Spinal cord (tissue), 10 donors: ENCODE results near the gene HOXD8. TPM values are rescaled to one million over a fixed set of nuclear protein-coding genes. Genes with fewer than 3 reads are reported as not detected.

Experiments used
- DNase-seq, 6 donors: peaks; one replicate each; pipeline versions ENCODE4 v3.0.0 to v3.0.0-alpha.2; 2013 to 2015; ENCODE audit warnings: low spot score in 6 of 6, low read depth in 4 of 6
- H3K27ac ChIP-seq: one replicate; pipeline ENCODE4 v1.5.1; 2013; ENCODE audit warnings: low read depth, low read length, control low read depth
- H3K27me3 ChIP-seq: one replicate; pipeline ENCODE4 v1.6.1; 2013; ENCODE audit warnings: low read length; ENCODE audit not compliant: control insufficient read depth, insufficient read depth
- H3K36me3 ChIP-seq: one replicate; pipeline ENCODE4 v1.6.1; 2013; ENCODE audit warnings: low read length; ENCODE audit not compliant: control insufficient read depth, insufficient read depth
- H3K4me1 ChIP-seq: one replicate; pipeline ENCODE4 v1.6.1; 2013; ENCODE audit warnings: low read length; ENCODE audit not compliant: control insufficient read depth, insufficient read depth
- H3K4me3 ChIP-seq: one replicate; pipeline ENCODE4 v1.5.1; 2013; ENCODE audit warnings: low read depth, low read length, control low read depth
- H3K9me3 ChIP-seq: one replicate; pipeline ENCODE4 v1.6.1; 2013; ENCODE audit warnings: low read length; ENCODE audit not compliant: control insufficient read depth, insufficient read depth
- WGBS: methylation state at CpG from one replicate; pipeline ENCODE4 v1.1.5; 2013; ENCODE audit warnings: missing lambda C conversion rate; ENCODE audit not compliant: insufficient coverage; 5-methylcytosine and 5-hydroxymethylcytosine counted together
- polyA plus RNA-seq, 2 donors: library from polyadenylated mRNA; unstranded; fragments of 120-200 nt; gene quantifications; one replicate each; pipeline ENCODE4 v1.2.1, GENCODE V29; 2013; ENCODE audit not compliant: insufficient read length in 2 of 2
- total RNA-seq, 2 donors: library from RNA; depleted of rRNA in 1 of 2; stranded (reverse); fragments of 120-200 nt in 1 of 2; fragments of >200 nt in 1 of 2; gene quantifications; one replicate each; pipeline versions ENCODE4 v1.2.3 to v1.2.4, GENCODE V29; 2013 to 2014
- donor health status: healthy.

HOXD8 gene
- total and polyA plus RNA-seq, 4 donors = 10.5 to 42.7 (median 21.4) TPM

DNA sequence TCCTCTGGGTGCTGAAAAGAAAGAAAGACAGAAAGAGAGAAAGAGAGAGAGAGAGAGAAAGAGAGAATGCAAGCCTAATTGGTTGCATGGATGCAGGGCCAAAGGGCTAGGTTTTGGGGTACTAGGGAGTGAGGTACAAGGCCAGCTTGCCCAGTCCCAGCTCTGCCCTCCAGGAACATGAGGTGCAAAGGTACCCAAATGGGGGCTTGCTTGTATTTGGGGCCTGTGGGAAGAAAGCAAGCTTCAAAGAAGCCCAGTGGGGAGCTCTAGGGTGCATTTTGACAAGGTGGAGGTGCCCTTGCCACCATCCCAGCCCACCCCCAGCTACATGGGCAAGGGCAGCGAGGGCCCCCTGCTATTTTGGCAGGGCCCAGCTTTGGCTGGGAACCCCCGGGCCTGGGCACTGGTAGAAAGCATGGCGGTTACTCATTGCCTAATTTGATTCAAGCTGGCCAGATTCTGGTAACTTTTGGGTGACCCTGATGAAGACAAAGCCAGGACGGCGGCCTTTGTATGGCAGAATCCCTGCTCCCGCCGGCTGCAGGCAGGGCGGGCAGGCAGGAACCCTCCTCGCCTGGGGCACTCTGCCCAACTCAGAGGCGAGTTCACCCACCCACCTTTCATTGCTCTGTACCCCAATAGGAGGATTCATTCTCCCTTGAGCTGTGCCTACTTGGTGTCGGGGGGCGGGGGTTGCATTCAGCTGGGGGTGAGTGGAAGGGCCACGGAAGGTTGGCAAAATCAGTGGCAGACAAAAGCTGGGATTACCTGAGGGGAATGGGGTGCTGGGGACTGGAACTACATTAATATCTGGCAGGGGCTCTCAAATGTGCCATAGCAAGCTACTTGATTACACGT, 21.3 kb downstream of the HOXD8 start:
- peak in 1 of 6 donors; percentile 68 for DNase-seq
- H3K27me3 ChIP-seq = peaks cover 2% of the 10 kb centered on the region
- H3K4me1 ChIP-seq = peaks cover 59% of the 10 kb centered on the region
- H3K27ac ChIP-seq = peak overlapping the region; percentile 9
- H3K36me3 ChIP-seq = peaks cover 53% of the 10 kb centered on the region
- WGBS = 15% methylated on average over 11 of the region's 14 CpGs
- no peak overlapping the region for H3K4me3 ChIP-seq
- H3K9me3 ChIP-seq = no peaks in the 10 kb centered on the region

DNA sequence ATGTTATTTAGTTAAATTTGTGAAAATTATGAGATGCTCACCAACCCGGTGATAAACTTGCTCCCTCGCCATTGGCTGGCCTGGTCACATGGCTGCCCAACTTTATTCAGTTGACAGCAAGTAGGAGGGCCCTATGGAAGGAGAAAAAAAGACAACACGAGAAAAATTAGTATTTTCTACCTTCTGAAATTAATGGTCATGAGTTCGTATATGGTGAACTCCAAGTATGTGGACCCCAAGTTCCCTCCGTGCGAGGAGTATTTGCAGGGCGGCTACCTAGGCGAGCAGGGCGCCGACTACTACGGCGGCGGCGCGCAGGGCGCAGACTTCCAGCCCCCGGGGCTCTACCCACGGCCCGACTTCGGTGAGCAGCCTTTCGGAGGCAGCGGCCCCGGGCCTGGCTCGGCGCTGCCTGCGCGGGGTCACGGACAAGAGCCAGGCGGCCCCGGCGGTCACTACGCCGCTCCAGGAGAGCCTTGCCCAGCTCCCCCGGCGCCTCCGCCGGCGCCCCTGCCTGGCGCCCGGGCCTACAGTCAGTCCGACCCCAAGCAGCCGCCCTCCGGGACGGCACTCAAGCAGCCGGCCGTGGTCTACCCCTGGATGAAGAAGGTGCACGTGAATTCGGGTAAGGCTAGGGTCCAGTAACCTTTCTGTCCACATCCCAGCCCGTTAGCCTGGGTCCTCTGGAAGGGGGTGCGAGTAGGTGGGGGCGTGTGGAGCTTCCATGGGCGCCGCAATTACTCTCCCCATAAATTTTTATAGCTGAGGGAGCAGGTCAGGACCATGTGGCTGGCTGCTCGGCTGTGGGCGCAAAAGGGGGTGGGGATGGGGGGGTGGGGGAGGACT, 22.2 kb downstream of the HOXD8 start, which contains the start of gene HOXD4:
Gene HOXD4 (plus strand): TSS at position 109 of the 846 bp plus-strand sequence. CDS start 84 bp downstream, at position 193.
- peak in 2 of 6 donors; percentile 10 to 89 for DNase-seq
- 25% methylated on average over 46 of the region's 55 CpGs for WGBS
- peak within 1 kb of the TSS; percentile 17 for H3K4me3 ChIP-seq
- H3K36me3 ChIP-seq = peaks cover 57% of the 10 kb centered on the region
- H3K27ac ChIP-seq = peak within 1 kb of the TSS; percentile 33
- peaks cover 8% of the 10 kb centered on the region for H3K27me3 ChIP-seq
- peaks cover 62% of the 10 kb centered on the region for H3K4me1 ChIP-seq
- no peaks in the 10 kb centered on the region for H3K9me3 ChIP-seq

DNA sequence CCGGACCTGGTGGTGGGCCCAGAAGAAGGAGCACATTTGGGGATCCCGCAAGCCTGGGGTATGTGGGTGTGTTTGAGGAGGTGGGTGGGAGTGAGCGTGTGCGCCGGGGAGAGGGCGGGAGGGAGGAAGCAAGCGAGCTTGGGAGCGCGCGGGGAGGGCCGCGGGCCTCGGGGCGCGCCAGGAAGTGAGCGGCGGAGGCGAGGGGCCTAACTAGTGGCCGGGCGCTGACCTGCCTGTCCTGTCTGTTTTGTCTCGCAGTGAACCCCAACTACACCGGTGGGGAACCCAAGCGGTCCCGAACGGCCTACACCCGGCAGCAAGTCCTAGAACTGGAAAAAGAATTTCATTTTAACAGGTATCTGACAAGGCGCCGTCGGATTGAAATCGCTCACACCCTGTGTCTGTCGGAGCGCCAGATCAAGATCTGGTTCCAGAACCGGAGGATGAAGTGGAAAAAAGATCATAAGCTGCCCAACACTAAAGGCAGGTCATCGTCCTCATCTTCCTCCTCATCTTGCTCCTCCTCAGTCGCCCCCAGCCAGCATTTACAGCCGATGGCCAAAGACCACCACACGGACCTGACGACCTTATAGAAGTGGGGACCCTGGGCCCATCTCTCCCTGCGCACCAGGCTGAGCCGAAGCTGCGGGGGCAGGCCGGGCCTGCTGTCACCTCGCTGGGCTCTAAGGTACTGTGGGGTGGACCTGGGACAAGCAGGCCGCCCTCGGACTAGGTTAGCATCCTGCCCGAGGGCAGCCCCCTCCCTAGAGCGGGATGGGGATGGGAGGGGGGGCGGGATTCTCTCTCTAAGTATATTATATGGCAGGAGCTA, 23.1 kb downstream of the HOXD8 start:
- peaks cover 56% of the 10 kb centered on the region for H3K36me3 ChIP-seq
- H3K4me3 ChIP-seq = peak overlapping the region; percentile 16
- H3K27ac ChIP-seq = peak overlapping the region; percentile 22
- DNase-seq = peak in 1 of 6 donors; percentile 53
- peaks cover 62% of the 10 kb centered on the region for H3K4me1 ChIP-seq
- H3K27me3 ChIP-seq = peaks cover 9% of the 10 kb centered on the region
- H3K9me3 ChIP-seq = no peaks in the 10 kb centered on the region
- WGBS = 34% methylated on average over 38 of the region's 48 CpGs

DNA sequence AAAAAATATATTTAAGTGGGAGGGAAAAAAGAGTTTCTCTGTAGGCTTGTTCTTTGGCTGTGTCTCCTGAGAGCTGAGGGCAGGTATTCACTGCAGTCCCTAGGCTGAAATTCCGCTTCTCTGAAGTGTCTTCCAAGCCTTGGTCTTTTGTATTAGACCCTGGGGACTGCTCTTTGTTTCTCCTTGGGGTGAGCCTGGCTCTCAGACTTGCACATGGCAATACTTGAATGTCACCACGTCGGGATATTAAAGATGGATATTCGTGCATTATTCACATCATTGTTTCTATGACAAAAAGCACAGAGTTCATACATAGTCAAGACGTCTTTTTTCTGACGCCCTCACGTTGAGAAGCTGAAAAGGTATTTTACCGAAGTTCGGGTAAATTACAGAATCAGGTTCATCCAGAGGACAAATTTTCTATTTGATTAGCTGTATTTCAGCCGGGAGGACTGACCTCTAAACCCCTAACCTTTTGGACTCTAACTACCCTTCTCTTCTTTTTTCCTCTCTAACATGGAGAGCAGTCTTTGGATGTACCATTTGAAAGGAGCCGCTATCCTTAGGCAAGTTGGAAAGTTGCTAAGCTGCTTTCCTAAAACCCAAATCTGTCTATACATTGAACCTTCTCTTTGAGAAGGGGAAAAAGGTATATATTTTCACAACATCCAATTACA, 25.2 kb downstream of the HOXD8 start:
- Histone ChIP-seq H3K27me3 (peaks cover 19% of the 10 kb centered on the region), H3K27ac (peak overlapping the region; percentile 6), H3K4me1 (peaks cover 61% of the 10 kb centered on the region), H3K36me3 (peaks cover 55% of the 10 kb centered on the region), H3K4me3 (no peak overlapping the region), H3K9me3 (no peaks in the 10 kb centered on the region)
- WGBS = 35% methylated on average over 4 of the region's 11 CpGs
- DNase-seq = peak in 1 of 6 donors; percentile 58

DNA sequence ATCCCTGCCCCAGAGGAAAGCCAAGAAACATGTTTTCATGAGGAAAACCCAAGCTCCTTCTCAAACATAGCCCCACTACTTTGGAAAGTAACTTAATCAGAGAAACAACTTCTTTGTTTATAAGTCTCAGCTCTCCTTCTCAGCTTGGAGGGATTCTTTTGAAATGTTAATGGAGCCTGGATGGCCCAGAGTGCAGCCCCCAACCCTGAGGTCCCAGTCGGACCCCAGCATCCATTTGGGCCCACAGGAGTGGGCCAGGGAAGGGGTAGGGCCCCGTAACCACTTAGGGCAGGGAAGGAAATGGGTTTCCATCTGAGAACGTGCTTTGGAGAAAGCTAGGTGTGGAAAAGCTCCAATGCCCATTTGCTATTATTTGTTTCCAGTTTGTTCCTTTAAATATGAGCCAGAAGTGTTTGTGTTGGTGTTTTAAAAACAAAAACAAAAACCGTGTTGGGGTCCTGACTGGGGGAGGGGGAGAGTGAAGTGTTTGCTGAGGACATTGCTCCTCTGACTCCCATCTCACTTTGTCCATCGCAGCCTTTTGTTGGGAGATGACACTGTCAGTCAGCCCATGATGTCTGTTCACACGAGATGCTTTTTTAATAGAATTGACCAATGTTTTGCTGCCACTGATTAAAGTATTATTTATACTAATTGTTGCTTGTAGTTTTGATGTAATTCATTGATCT, 26.0 kb downstream of the HOXD8 start:
- peaks cover 57% of the 10 kb centered on the region for H3K36me3 ChIP-seq
- H3K4me1 ChIP-seq = peaks cover 63% of the 10 kb centered on the region
- no peaks in the 10 kb centered on the region for H3K9me3 ChIP-seq
- no peak overlapping the region for H3K27ac ChIP-seq
- H3K27me3 ChIP-seq = peaks cover 27% of the 10 kb centered on the region
- WGBS = 8% methylated on average over 2 of the region's 6 CpGs
- peak in 1 of 6 donors; percentile 36 for DNase-seq
- no peak overlapping the region for H3K4me3 ChIP-seq

DNA sequence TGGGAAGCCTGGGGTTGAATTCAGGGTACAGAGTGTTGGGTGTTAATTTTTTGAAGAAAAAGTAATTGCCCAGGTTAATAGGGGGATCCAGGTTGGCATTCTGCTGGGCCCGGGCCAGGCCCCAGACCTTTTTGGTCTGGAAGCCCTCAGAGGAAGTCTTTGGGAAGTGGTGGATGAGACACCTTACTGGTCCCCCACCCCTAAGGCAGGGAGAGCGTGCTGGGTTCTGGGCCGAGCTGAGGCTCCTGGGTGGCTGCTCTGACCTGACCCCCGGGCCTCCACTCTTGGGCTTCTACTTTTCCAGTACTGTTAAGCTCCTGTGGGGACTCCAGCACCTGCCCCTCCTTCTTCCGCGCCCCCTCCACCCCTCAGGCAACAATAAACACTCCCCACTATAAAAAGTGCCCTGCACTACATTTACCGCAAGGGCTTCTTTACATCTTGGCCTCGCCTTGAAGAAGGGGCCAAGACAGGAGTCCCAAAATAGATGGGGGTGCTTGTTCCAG, 26.8 kb downstream of the HOXD8 start:
- peaks cover 53% of the 10 kb centered on the region for H3K36me3 ChIP-seq

DNA sequence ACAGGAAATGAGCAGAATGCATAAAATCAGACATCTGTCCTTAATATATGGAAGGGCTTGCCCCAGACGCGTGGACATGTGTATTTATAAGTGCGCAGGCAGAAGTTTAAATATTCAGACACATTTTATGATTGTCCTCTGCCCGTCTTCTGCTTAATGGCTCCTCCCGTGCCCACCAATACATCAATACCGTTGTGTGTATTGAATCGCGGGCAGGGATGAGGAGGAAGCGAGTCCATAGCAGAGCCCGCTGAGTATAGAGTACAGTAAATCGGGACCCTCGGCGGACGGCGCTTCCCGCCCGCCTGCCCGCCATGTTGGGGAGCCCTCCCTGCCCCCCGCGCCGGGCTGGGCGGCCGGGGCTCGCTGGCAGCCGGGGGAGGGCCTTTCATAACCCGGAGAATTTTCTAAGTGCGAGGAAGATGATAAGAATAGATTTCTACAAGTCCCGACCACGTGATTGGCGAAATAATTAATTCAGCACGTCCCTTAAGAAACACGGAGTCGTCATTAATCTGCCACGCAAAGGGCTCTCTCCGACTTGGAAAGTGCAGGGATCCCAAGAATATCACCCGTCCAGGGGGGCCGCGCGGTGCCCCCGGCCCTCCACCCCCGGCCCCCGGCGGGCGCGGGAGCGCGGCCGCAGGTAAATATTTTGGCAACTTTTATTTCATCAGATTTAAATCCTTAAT, 27.4 kb downstream of the HOXD8 start, which contains the start of gene HOXD3:
Gene HOXD3 (plus strand): TSS at position 501 of the 692 bp plus-strand sequence. CDS start 11,808 bp downstream, outside the sequence.
- WGBS = 4% methylated on average over 29 of the region's 48 CpGs
- Histone ChIP-seq H3K4me1 (peaks cover 62% of the 10 kb centered on the region), H3K9me3 (no peaks in the 10 kb centered on the region), H3K36me3 (peaks cover 48% of the 10 kb centered on the region), H3K27me3 (peaks cover 29% of the 10 kb centered on the region), H3K4me3 (peak within 1 kb of the TSS; percentile 30), H3K27ac (peak within 1 kb of the TSS; percentile 73)
- peak in 1 of 6 donors; percentile 82 for DNase-seq

More for the DNA sequence above, 26.8 kb downstream of the HOXD8 start:
- no peak overlapping the region for H3K4me3 ChIP-seq
- no peak for DNase-seq
- H3K27me3 ChIP-seq = peaks cover 29% of the 10 kb centered on the region
- H3K27ac ChIP-seq = peak overlapping the region; percentile 64
- peaks cover 61% of the 10 kb centered on the region for H3K4me1 ChIP-seq
- WGBS = 54% methylated on average over 2 of the region's 8 CpGs
- no peaks in the 10 kb centered on the region for H3K9me3 ChIP-seq
